Tibial nerve (tissue), 3 donors: Measurements from ENCODE around the gene CCDC194.

Experiments
- POLR2A ChIP-seq, 2 donors: fragments of 450-650 bp; IDR thresholded peaks; one replicate each; pipeline ENCODE4 v1.6.1; 2017; ENCODE audit warnings: antibody characterized with exemption in 2 of 2, mild to moderate bottlenecking in 2 of 2, moderate library complexity in 2 of 2
- TF ChIP-seq, protein P1 (sequence below), 5 experiments: fragments of 200-600 bp in 3 of 5; fragments of 450-650 bp in 2 of 5; sonication (generic) in 3 of 5; IDR thresholded peaks; one replicate each; pipeline ENCODE4 v1.5.1; 2016 to 2019; ENCODE audit warnings: antibody characterized with exemption in 5 of 5, mild to moderate bottlenecking in 3 of 5, moderate library complexity in 2 of 5

DNA sequence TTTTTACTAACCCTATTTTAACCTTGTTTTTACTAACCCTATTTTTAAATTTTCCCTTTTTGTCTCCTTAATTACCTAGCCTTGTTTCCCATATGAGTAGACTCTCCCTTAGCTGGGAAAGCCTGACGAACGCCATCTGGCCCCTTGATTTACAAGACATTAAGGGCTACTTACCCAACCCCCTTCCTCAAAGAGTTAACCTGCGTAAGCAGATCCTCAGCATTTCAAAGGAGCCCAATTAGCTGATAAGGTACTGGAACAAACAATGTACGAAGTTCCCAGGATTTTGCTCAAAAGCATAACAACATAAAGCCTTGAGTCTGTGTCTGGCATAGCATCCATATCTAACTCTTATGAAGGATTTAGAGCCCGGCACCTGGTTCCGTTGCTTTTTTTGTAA, 21.1 kb upstream of the CCDC194 start:
- TF ChIP-seq, protein P1, sequence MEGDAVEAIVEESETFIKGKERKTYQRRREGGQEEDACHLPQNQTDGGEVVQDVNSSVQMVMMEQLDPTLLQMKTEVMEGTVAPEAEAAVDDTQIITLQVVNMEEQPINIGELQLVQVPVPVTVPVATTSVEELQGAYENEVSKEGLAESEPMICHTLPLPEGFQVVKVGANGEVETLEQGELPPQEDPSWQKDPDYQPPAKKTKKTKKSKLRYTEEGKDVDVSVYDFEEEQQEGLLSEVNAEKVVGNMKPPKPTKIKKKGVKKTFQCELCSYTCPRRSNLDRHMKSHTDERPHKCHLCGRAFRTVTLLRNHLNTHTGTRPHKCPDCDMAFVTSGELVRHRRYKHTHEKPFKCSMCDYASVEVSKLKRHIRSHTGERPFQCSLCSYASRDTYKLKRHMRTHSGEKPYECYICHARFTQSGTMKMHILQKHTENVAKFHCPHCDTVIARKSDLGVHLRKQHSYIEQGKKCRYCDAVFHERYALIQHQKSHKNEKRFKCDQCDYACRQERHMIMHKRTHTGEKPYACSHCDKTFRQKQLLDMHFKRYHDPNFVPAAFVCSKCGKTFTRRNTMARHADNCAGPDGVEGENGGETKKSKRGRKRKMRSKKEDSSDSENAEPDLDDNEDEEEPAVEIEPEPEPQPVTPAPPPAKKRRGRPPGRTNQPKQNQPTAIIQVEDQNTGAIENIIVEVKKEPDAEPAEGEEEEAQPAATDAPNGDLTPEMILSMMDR (IDR thresholded peaks at IDR 0.05) = no peak
- TF ChIP-seq POLR2A (IDR thresholded peaks at IDR 0.05) = no peak
